Small intestine (tissue), 7 donors: Measurements from ENCODE around the gene PRM3. TPM values are rescaled to one million over a fixed set of nuclear protein-coding genes. Genes with fewer than 3 reads are reported as not detected.

ENCODE experiments used
- DNase-seq, 2 donors: peaks; one replicate each; pipeline versions ENCODE4 v3.0.0 to v3.0.0-alpha.2; 2013
- FAIRE-seq: peaks from 2 replicates; lab custom pipeline; 2012; peaks lifted over from hg19 to GRCh38; lab: Jason Lieb, UNC
- H3K27ac ChIP-seq, 3 donors: one replicate each; pipeline ENCODE4 v1.5.1; 2013; ENCODE audit warnings: low read length in 2 of 3, mild to moderate bottlenecking in 2 of 3, control low read depth in 1 of 3, inconsistent platforms in 1 of 3, low read depth in 1 of 3, moderate library complexity in 1 of 3
- H3K27me3 ChIP-seq, 3 donors: one replicate each; pipeline ENCODE4 v1.6.1; 2013; ENCODE audit warnings: low read length in 3 of 3, inconsistent platforms in 1 of 3; ENCODE audit not compliant: control insufficient read depth in 3 of 3, insufficient read depth in 3 of 3
- H3K36me3 ChIP-seq, 3 donors: one replicate each; pipeline ENCODE4 v1.6.1; 2013; ENCODE audit warnings: low read length in 3 of 3, inconsistent platforms in 1 of 3, low read depth in 1 of 3, mild to moderate bottlenecking in 1 of 3, moderate library complexity in 1 of 3; ENCODE audit not compliant: control insufficient read depth in 3 of 3, insufficient read depth in 2 of 3
- H3K4me1 ChIP-seq, 3 donors: one replicate each; pipeline ENCODE4 v1.6.1; 2013; ENCODE audit warnings: low read length in 2 of 3, inconsistent platforms in 1 of 3, low read depth in 1 of 3, mild to moderate bottlenecking in 1 of 3, moderate library complexity in 1 of 3; ENCODE audit not compliant: control insufficient read depth in 3 of 3, insufficient read depth in 2 of 3
- H3K4me3 ChIP-seq, 3 donors: one replicate each; pipeline ENCODE4 v1.5.1; 2013; ENCODE audit warnings: low read length in 3 of 3, control low read depth in 1 of 3, inconsistent platforms in 1 of 3, low read depth in 1 of 3, mild to moderate bottlenecking in 1 of 3, moderate library complexity in 1 of 3
- H3K9me3 ChIP-seq, 2 donors: one replicate each; pipeline ENCODE4 v1.6.1; 2013; ENCODE audit warnings: low read depth in 1 of 2, low read length in 1 of 2; ENCODE audit not compliant: control insufficient read depth in 2 of 2, insufficient read depth in 1 of 2
- WGBS, 3 donors: extraction: QIAGEN DNeasy Blood & Tissue Kit; methylation state at CpG; one replicate each; pipeline ENCODE4 v1.1.7; 2013; 5-methylcytosine and 5-hydroxymethylcytosine counted together
- polyA plus RNA-seq, 4 donors: library from polyadenylated mRNA; stranded (reverse) in 3 of 4; unstranded in 1 of 4; fragments of 200-250 nt in 3 of 4; fragments of 120-200 nt in 1 of 4; gene quantifications; one replicate each; pipeline versions ENCODE4 v1.2.1 to v1.2.3, GENCODE V29; 2013
- donor health status: healthy with polysubstance abuse.
- donor health status: control.
- donor health status: control.
- donor health status: Bipolar disorder and iron deficiency.
- donor health status: healthy.

The PRM3 gene
- polyA plus RNA-seq, 4 donors: not detected

DNA sequence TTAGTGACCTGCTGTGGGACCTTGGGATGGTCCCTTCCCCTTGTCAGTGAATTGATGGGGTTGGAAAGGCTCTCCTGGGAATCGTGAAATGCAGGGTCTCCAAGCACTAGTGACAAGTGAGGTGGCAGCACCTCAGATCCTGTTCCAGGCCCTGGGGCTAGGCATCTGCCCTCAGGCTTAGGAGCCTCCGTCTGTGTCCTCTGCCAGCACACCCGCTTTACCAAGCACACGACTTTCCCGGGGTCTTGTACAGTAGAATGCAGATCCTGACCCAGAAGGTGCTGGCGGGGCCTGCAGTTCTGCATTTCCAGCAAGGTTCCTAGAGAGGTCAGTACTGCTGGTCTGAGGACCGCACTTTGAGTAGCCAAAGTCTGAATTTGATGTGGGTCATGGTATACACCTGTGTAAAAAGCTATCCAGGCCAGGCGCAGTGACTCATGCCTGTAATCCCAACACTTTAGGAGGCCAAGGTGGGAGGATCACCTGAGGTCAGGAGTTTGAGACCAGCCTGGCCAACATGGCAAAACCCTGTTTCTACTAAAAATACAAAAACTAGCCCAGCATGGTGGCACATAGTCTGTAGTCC lies 41.0 kb upstream of the PRM3 start:
- no peak for DNase-seq
- 91 to 96% (median 95%) methylated on average over 8 of the region's 8 CpGs for WGBS, 3 donors
- Histone ChIP-seq H3K36me3 (no peaks in the 10 kb centered on the region), H3K27me3 (no peaks in the 10 kb centered on the region), H3K4me3 (no peak overlapping the region), H3K9me3 (no peaks in the 10 kb centered on the region), H3K27ac (no peak overlapping the region), H3K4me1 (peaks cover 0 to 7% (median 0%) of the 10 kb centered on the region in 3 donors)
- no peak for FAIRE-seq

GRCh38 chr16:11313493-11314308 lies 40.3 kb upstream of the PRM3 start:
- peaks cover 0 to 7% (median 0%) of the 10 kb centered on the region in 3 donors for H3K4me1 ChIP-seq
- H3K9me3 ChIP-seq: no peaks in the 10 kb centered on the region
- no peaks in the 10 kb centered on the region for H3K36me3 ChIP-seq
- DNase-seq (peak in 1 of 2 donors; percentile 11), FAIRE-seq (no peak)
- H3K27me3 ChIP-seq: no peaks in the 10 kb centered on the region
- H3K4me3 ChIP-seq: no peak overlapping the region
- 90 to 95% (median 93%) methylated on average over 9 of the region's 9 CpGs for WGBS, 3 donors
- no peak overlapping the region for H3K27ac ChIP-seq

DNA sequence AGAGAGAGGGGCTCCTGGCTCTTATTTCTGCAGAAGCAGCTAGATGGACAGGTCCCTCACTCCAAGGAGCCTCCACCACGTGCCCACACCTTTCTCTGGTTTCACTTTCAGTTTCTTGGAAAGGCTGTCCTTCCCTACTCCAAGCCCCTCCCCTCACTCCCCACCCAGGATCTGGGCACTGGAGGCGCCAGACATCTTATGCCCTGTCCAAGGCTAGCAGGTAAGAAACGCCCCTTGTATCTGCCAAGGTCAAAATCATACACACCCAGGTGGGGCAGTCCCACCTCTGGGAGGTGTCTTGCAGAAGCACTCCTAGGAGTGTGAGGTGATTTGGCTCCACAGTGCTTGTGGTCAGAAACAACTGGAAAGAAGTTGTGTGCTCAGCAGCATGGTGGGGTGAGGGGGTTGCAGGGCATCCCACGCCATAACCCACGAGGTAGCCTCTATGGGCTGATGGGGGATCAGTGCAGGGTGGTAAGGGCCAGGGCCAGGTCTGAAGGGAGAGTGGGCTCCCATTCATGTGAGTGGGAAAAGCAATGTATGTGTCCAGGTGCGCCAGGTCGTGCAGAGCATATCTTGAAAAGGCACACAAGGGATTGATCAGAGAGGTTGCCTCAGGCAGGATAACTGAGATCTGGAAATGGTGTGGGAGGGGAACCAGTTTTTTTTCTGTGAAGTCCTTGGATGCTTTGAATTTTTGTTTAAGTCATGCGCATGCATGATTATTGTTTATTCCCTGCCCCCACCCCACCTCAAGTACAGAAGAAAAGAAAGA lies 39.5 kb upstream of the PRM3 start:
- H3K27ac ChIP-seq: no peak overlapping the region
- 53 to 55% (median 55%) methylated on average over 8 of the region's 8 CpGs for WGBS, 3 donors
- FAIRE-seq: no peak
- H3K4me3 ChIP-seq: no peak overlapping the region
- DNase-seq: peak; percentile 75 to 85
- no peaks in the 10 kb centered on the region for H3K9me3 ChIP-seq
- H3K4me1 ChIP-seq: peaks cover 0 to 7% (median 0%) of the 10 kb centered on the region in 3 donors
- no peaks in the 10 kb centered on the region for H3K36me3 ChIP-seq
- H3K27me3 ChIP-seq: no peaks in the 10 kb centered on the region

DNA sequence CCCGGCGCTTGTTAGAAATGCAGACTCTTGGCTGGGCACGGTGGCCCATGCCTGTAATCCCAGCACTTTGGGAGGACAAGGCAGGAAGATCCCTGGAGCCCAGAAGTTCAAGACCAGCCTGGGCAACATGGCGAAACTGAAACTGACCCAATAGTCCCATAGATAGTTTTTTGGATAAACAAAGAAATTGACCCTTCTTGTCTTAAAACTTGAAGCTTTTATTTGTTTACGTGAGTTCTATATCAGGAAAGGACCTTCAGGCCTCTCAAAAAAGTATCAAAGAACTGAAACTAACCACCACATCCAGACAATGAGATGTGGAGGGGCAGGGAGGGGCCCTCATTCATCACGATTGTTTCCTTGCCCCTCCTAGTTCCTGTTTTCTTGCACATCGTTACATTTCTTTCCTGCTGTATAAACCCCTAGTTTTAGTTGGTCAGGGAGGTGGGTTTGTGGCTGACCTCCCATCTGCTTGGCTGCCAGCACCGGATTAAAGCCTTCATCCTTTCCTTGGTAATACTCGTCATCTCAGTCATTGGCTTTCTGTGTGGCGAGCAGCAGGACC lies 37.6 kb upstream of the PRM3 start:
- H3K9me3 ChIP-seq: no peaks in the 10 kb centered on the region
- WGBS, 3 donors: 65 to 81% (median 68%) methylated on average over 10 of the region's 10 CpGs
- no peaks in the 10 kb centered on the region for H3K27me3 ChIP-seq
- H3K36me3 ChIP-seq: no peaks in the 10 kb centered on the region
- peak overlapping the region in 1 of 3 donors; percentile 56 for H3K27ac ChIP-seq
- no peak for FAIRE-seq
- H3K4me3 ChIP-seq: no peak overlapping the region
- DNase-seq: no peak
- H3K4me1 ChIP-seq: peaks cover 0 to 11% (median 0%) of the 10 kb centered on the region in 3 donors

DNA sequence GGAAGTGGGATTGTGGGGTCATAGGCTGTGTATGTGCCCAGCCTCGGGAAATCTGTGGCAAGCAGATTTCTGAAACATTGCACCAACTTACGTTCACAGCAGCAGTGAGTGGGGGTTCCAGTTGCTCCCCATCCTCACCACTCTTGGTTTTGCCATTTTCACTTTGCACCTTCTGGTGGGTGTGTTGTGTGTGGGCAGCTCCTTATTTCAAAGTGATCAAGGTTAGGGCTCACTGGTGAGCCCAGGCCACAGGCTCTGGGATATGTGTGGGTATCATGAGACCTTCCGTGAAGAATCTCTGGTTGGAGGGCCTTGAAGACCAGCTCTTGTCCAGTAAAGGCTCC lies 37.2 kb upstream of the PRM3 start:
- H3K4me3 ChIP-seq: no peak overlapping the region
- H3K4me1 ChIP-seq: peaks cover 0 to 11% (median 0%) of the 10 kb centered on the region in 3 donors
- WGBS, 3 donors: 88 to 96% (median 92%) methylated on average over 3 of the region's 3 CpGs
- peak overlapping the region in 1 of 3 donors; percentile 56 for H3K27ac ChIP-seq
- DNase-seq: no peak
- no peaks in the 10 kb centered on the region for H3K36me3 ChIP-seq
- no peaks in the 10 kb centered on the region for H3K9me3 ChIP-seq
- FAIRE-seq: no peak
- no peaks in the 10 kb centered on the region for H3K27me3 ChIP-seq

DNA sequence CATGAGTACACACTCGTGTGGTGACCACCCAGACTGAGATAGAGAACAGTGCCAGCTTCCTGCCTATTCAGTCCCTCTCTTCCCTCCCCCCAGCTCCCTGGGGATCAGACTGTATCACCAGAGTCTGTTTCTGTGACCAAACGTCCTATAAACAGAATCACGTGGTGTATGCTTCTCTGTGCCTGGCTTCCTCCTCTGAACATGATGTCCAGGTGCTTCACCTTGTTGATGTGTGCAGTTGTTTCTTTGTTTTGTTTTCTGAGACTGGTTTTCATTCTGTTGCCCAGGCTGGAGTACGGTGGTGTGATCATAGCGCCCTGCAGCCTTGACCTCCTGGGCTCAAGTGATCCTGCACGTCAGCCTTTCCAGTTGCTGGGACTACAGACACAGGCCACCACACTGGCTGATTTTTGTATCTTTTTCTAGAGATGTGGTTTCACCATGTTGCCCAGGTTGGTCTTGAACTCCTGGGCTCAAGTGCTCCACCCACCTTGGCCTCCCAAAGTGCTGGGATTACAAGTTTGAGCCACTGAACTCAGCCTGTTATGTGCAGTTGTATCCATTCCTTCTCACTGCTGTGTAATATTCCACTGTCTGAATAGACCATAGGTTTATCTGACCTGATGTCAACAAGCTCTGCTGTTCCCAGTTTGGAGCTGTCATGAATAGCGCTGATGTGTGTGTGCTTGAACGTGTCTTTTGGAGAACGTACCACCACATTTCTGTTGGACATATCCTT lies 36.6 kb upstream of the PRM3 start:
- Histone ChIP-seq H3K36me3 (no peaks in the 10 kb centered on the region), H3K9me3 (no peaks in the 10 kb centered on the region), H3K27ac (no peak overlapping the region), H3K4me3 (no peak overlapping the region), H3K27me3 (no peaks in the 10 kb centered on the region), H3K4me1 (peaks cover 0 to 11% (median 0%) of the 10 kb centered on the region in 3 donors)
- no peak for DNase-seq
- WGBS, 3 donors: 69 to 78% (median 71%) methylated on average over 9 of the region's 9 CpGs
- FAIRE-seq: no peak

DNA sequence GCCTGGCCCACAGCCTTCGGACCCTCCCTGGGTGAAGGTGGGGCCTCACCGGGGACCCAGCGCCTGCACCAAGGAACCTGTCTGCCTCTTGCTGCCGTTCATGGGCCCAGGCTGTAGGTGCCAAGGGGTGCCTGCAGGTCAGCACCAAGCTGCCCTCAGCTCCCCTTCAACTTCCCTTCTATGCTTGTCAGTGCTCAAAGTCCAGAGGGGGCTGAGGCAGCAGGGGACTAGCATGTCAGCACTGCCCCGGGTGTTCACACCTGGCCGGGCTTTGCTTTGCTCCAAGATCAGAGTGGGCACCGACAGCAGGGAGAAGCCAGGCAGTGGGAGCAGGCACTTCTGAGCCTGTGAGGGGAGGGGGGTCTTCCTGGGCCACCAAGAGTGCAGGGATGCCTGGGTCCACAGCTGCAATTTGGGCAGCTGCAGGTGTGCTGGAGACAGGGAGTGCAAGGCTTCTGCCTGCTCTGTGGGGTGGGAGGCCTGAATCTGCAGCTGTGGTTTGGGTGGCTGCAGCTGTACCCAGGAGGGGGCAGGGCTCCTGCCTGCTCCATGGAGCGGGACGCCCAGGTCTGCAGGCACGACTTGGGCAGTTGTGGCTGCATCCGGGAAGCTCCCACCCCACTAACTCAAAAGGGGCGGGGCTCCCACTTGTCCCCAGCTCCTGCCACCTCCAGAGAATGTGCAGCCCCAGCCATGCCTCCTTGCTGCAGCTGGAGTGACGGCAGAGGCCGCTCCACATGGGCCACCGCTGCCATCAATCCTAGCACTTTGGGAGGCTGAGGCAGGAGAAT lies 35.3 kb upstream of the PRM3 start:
- 68 to 76% (median 69%) methylated on average over 13 to 15 of the region's 15 CpGs for WGBS, 3 donors

More for the DNA sequence above, 35.3 kb upstream of the PRM3 start:
- Histone ChIP-seq H3K27me3 (no peaks in the 10 kb centered on the region), H3K4me1 (peaks cover 0 to 11% (median 0%) of the 10 kb centered on the region in 3 donors), H3K9me3 (no peaks in the 10 kb centered on the region), H3K27ac (no peak overlapping the region), H3K36me3 (no peaks in the 10 kb centered on the region), H3K4me3 (no peak overlapping the region)
- DNase-seq (no peak), FAIRE-seq (no peak)
